Mucosa of descending colon (tissue), 3 donors: ENCODE data around the gene METTL16. TPM values are rescaled to one million over a fixed set of nuclear protein-coding genes. Genes with fewer than 3 reads are reported as not detected.

Experiments
- ATAC-seq: fragments of 200-7000 bp; cut with Tn5 transposase; one replicate; pipeline ENCODE4 v1.9.1; 2020; ENCODE audit warnings: mild to moderate bottlenecking, moderate library complexity
- DNase-seq, 3 donors: peaks; one replicate each; pipeline ENCODE4 v3.0.0-alpha.2; 2020
- H3K36me3 ChIP-seq: fragments of 200-600 bp; one replicate; pipeline ENCODE4 v1.8.0; 2021; ENCODE audit warnings: low read depth, mild to moderate bottlenecking
- H3K4me1 ChIP-seq: fragments of 200-600 bp; one replicate; pipeline ENCODE4 v1.8.0; 2021; ENCODE audit warnings: low read depth, mild to moderate bottlenecking
- H3K4me3 ChIP-seq: fragments of 200-600 bp; one replicate; pipeline ENCODE4 v1.8.0; 2021; ENCODE audit warnings: mild to moderate bottlenecking
- H3K9me3 ChIP-seq: fragments of 200-600 bp; one replicate; pipeline ENCODE4 v1.8.0; 2021; ENCODE audit warnings: mild to moderate bottlenecking
- intact Hi-C, 2 donors: fragments of 100-400 bp; cut with DNase I in 1 of 2; cut with micrococcal nuclease in 1 of 2; formaldehyde crosslinking; loops; one replicate each; pipeline versions ENCODE4 v1.11.0 to v1.11.1; 2022; cut with DNase I, micrococcal nuclease
- total RNA-seq, 3 donors: library from RNA; stranded (reverse); fragmentation: NEBNext Ultra II Directional in 2 of 3; extraction: Animal tissue kit (Norgen Biotek cat#: 25700) in 2 of 3; gene quantifications; one replicate each; pipeline versions ENCODE4 v1.2.1 to v1.2.4, GENCODE V29; 2021 to 2023
- TF ChIP-seq, protein P1 (sequence below): fragments of 200-600 bp; IDR thresholded peaks from one replicate; pipeline ENCODE4 v1.8.0; 2022; ENCODE audit warnings: antibody characterized with exemption, mild to moderate bottlenecking
- donor health status: DM: no; HTN: no; CAD: no; lungs with moderate emphysema.
- donor health status: DM: no; HTN: no; CAD: no.
- donor health status: DM: no; HTN: yes; CAD: no.

The METTL16 gene
- total RNA-seq, 3 donors from 2014 or later: 16.2 to 30.7 (median 19.9) TPM

GRCh38 chr17:2385240-2386210 is 126.2 kb downstream of the METTL16 start:
- Histone ChIP-seq H3K4me1 (peaks cover 9% of the 10 kb centered on the region), H3K9me3 (no peaks in the 10 kb centered on the region), H3K36me3 (no peaks in the 10 kb centered on the region), H3K4me3 (no peak overlapping the region)
- TF ChIP-seq, protein P1, sequence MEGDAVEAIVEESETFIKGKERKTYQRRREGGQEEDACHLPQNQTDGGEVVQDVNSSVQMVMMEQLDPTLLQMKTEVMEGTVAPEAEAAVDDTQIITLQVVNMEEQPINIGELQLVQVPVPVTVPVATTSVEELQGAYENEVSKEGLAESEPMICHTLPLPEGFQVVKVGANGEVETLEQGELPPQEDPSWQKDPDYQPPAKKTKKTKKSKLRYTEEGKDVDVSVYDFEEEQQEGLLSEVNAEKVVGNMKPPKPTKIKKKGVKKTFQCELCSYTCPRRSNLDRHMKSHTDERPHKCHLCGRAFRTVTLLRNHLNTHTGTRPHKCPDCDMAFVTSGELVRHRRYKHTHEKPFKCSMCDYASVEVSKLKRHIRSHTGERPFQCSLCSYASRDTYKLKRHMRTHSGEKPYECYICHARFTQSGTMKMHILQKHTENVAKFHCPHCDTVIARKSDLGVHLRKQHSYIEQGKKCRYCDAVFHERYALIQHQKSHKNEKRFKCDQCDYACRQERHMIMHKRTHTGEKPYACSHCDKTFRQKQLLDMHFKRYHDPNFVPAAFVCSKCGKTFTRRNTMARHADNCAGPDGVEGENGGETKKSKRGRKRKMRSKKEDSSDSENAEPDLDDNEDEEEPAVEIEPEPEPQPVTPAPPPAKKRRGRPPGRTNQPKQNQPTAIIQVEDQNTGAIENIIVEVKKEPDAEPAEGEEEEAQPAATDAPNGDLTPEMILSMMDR: no peak
- ATAC-seq: no peak
- intact Hi-C loops: no loop called here
- peak in 1 of 3 donors; percentile 51 for DNase-seq

DNA sequence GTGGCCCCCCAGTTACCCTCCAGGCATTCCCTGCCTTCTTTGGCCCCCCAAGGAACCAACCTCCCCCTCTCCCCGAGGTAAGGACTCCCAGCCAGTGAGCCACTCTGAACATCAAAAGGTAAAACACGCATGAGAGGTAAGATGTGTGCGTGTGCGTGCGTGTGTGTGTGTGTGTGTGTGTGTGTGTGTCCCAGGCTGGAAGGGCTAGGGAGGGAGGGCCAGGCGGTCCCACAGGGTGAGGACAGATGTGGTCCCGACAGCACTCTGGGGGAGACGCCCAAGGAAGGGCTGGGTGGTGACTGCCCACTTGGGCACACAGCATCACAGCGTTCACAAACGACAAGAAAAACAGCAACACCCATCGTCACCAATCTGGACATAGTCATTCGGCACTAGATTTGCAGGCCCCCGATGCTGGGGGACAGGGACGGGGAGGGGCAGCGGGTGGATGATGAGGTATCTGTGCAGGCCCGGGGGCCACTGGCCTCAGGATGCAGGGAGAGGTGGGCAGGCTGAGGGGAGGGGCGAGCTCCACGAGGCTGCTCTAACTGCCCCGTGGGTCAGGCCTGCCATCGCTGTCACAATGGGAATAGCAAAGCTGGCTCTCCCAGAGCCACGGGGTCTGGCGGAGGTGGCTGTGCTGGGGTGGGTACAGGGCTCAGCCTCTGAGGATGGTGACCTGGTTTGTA is 127.1 kb downstream of the METTL16 start:
- peaks cover 9% of the 10 kb centered on the region for H3K4me1 ChIP-seq
- no peak overlapping the region for H3K4me3 ChIP-seq
- intact Hi-C loops: loop anchor here in 1 of 2 donors (5.0 kb wide), 1 partner anchor 33 kb away; no protein-coding TSS in a partner anchor
- no peaks in the 10 kb centered on the region for H3K9me3 ChIP-seq
- ATAC-seq: no peak
- DNase-seq: peak in 1 of 3 donors; percentile 50
- no peaks in the 10 kb centered on the region for H3K36me3 ChIP-seq
- TF ChIP-seq, protein P1: no peak

- no peak overlapping the region for H3K4me3 ChIP-seq
- ATAC-seq (no peak), DNase-seq (no peak)
- intact Hi-C loops: loop anchor here (2.0 to 5.0 kb wide), 2 partner anchors 33 to 34 kb away; no protein-coding TSS in a partner anchor
- H3K36me3 ChIP-seq: no peaks in the 10 kb centered on the region
- peaks cover 9% of the 10 kb centered on the region for H3K4me1 ChIP-seq
- H3K9me3 ChIP-seq: no peaks in the 10 kb centered on the region
- TF ChIP-seq, protein P1: no peak
These were observed 128.0 kb downstream of the METTL16 start for GRCh38 chr17:2383628-2384167.

DNA sequence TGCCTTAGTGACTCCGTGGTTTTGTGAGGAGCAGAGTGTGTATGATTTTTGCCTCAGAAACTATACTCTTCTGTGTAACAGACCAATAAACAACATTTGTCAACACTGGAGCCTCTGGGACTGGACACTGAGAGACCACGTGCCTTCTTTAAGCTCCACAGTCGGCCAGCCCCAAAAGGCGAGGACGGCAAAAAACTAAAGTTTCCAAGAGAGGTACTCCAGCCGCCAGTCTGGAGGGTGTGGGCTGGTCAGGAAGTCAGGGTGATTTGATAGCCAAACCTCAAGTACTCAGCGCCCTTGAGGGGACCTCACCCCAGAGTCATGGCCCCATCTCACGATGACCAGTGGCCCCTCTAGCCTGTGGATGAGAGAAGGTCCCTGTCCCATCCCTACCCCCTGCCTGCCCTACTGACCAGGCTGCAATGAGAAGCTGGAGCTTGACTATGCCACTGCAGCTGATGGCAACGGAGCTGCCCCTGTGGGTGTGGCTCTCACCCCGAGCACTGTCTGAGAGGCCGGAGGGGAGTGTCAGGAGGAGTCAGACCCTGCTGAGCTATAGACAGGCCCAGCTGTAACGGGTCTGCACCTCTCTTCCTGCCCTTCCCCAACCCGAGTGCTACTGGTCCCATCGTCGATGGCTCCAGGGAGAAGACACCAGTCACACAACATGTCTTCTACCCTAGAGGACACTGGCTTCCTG is 130.6 kb downstream of the METTL16 start:
- Histone ChIP-seq H3K4me3 (no peak overlapping the region), H3K36me3 (no peaks in the 10 kb centered on the region), H3K4me1 (peaks cover 6% of the 10 kb centered on the region), H3K9me3 (no peaks in the 10 kb centered on the region)
- DNase-seq: no peak
- TF ChIP-seq, protein P1: no peak
- no peak for ATAC-seq
- intact Hi-C loops: loop anchor here in 1 of 2 donors (5.0 kb wide), 1 partner anchor 36 kb away; no protein-coding TSS in a partner anchor
